Neural crest cell (in vitro differentiated cells): ENCODE measurements around the gene PLA2R1. TPM values are rescaled to one million over a fixed set of nuclear protein-coding genes. Genes with fewer than 3 reads are reported as not detected.

Experiments used
- DNase-seq: peaks from one replicate; pipeline ENCODE4 v3.0.0; 2021; ENCODE audit warnings: low read depth, mixed read lengths, low spot score
- H3K27ac Mint-ChIP-seq: one replicate; pipeline ENCODE4 v1.8.0; 2021; ENCODE audit warnings: mild to moderate bottlenecking, mixed read lengths; ENCODE audit not compliant: unreplicated experiment
- H3K27me3 Mint-ChIP-seq: 2 replicates; pipeline ENCODE4 v1.8.0; 2021; ENCODE audit warnings: low read depth, mild to moderate bottlenecking, mixed read lengths
- H3K36me3 Mint-ChIP-seq: 2 replicates; pipeline ENCODE4 v1.8.0; 2021; ENCODE audit warnings: low read depth, mild to moderate bottlenecking, mixed read lengths
- H3K4me1 Mint-ChIP-seq: 2 replicates; pipeline ENCODE4 v1.8.0; 2021; ENCODE audit warnings: mixed read lengths
- H3K4me3 Mint-ChIP-seq: one replicate; pipeline ENCODE4 v1.8.0; 2021; ENCODE audit warnings: mild to moderate bottlenecking, mixed read lengths
- H3K9me3 Mint-ChIP-seq: 2 replicates; pipeline ENCODE4 v1.8.0; 2021; ENCODE audit warnings: mixed read lengths
- total RNA-seq: library from RNA; stranded (reverse); gene quantifications from 2 replicates; pipeline ENCODE4 v1.2.1, GENCODE V29; 2021
- TF ChIP-seq, protein P1 (sequence below): fragments of 200-600 bp; sonication (generic); conservative IDR thresholded peaks from 2 replicates; pipeline ENCODE4 v1.5.0; 2021; ENCODE audit warnings: antibody characterized with exemption, mild to moderate bottlenecking

Gene PLA2R1
- total RNA-seq, 1 donor from 2014 or later: 0.09 TPM

DNA sequence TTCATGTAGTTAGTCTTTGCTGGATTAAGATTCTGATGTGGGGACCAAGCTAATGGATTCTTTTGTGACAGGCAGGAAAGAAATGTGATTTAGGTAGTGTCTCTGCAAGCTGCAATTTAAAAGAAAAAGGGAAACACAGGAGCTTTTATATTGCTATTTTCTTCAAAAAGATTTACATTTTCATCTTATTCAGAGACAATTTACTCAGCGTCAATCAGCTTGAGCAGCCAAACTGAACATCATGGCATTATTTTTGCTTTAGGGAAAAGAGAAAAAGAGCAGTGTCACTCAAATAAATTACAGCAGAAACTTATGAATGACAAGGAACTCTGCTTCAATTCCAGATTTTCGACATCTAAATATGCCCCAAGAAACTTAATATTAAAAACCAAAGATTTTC is 67.4 kb downstream of the PLA2R1 start:
- Mint-ChIP-seq H3K4me1 (no peaks in the 10 kb centered on the region), H3K27me3 (no peaks in the 10 kb centered on the region), H3K4me3 (no peak overlapping the region), H3K27ac (no peak overlapping the region), H3K9me3 (peaks cover 2% of the 10 kb centered on the region), H3K36me3 (no peaks in the 10 kb centered on the region)
- TF ChIP-seq, protein P1, sequence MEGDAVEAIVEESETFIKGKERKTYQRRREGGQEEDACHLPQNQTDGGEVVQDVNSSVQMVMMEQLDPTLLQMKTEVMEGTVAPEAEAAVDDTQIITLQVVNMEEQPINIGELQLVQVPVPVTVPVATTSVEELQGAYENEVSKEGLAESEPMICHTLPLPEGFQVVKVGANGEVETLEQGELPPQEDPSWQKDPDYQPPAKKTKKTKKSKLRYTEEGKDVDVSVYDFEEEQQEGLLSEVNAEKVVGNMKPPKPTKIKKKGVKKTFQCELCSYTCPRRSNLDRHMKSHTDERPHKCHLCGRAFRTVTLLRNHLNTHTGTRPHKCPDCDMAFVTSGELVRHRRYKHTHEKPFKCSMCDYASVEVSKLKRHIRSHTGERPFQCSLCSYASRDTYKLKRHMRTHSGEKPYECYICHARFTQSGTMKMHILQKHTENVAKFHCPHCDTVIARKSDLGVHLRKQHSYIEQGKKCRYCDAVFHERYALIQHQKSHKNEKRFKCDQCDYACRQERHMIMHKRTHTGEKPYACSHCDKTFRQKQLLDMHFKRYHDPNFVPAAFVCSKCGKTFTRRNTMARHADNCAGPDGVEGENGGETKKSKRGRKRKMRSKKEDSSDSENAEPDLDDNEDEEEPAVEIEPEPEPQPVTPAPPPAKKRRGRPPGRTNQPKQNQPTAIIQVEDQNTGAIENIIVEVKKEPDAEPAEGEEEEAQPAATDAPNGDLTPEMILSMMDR: no peak
- DNase-seq: no peak

DNA sequence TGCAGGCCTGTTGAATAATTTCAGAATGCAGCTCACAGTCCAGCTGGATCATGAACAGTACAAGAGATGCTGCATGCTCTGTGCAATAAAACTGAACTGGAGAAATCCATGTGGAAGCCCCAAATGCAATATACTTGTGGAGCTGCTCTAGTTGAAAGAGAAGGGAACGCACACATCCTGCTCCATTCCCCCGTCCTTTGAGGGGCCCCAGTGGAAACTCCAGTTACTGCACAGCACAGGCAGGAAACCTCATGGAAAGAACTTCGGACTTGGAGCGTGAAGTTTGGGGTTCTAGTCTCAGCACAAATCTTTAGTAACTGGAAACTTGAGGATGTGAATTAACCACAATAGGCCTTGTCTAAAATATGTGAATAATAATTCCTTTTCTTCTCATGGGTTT is 73.2 kb downstream of the PLA2R1 start:
- DNase-seq: no peak
- TF ChIP-seq, protein P1: no peak
- peaks cover 2% of the 10 kb centered on the region for H3K9me3 Mint-ChIP-seq
- no peak overlapping the region for H3K27ac Mint-ChIP-seq
- no peaks in the 10 kb centered on the region for H3K36me3 Mint-ChIP-seq
- H3K4me1 Mint-ChIP-seq: no peaks in the 10 kb centered on the region
- H3K27me3 Mint-ChIP-seq: peaks cover 2% of the 10 kb centered on the region
- H3K4me3 Mint-ChIP-seq: no peak overlapping the region

DNA sequence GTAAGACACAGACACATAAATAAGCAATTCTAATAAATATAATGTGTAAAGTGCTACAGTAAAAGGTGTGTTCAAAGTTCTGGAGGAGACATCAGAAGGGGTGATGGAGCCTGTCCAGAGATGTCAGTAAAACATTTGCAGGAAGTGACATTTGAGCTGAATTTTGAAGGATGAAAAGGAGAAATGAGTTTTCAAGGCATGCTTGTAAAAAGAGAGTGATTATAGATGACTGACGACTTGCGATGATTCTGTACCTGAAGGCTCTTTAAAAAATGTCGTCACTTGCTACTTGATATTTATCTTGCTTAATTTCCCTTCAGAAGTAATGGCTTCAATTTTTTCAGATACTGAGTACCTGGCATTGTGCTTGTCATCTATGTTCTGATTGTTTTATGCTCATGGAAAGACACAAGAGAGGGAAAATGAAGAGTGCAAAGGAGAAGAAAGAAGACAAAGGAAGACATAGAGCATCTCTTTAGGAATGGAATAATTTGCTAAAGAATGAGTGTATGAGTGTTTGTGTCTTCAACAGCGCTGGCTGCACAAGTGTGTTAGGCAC is 73.9 kb downstream of the PLA2R1 start:
- no peak overlapping the region for H3K27ac Mint-ChIP-seq
- peaks cover 2% of the 10 kb centered on the region for H3K9me3 Mint-ChIP-seq
- no peak overlapping the region for H3K4me3 Mint-ChIP-seq
- TF ChIP-seq, protein P1: no peak
- no peaks in the 10 kb centered on the region for H3K4me1 Mint-ChIP-seq
- no peak for DNase-seq
- no peaks in the 10 kb centered on the region for H3K36me3 Mint-ChIP-seq
- H3K27me3 Mint-ChIP-seq: peaks cover 2% of the 10 kb centered on the region

DNA sequence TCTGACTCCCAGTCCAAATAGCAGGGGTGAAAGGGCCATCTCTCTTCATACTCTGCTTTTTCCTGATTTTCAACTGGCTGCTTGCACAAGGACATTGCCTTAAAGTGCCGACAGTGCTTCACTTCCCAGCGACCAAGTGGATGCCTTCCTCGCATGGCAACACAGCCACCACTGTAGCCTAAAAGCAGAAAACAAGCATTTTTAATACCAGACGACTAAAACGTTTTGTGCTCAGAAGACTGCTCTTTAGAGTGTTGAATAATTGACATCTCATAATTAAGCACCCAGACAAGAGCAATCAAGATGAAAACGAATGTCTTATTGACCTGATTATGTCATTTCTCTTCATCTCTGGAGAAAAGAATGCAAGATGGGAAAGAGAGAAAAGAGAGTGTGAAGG is 75.2 kb downstream of the PLA2R1 start:
- H3K36me3 Mint-ChIP-seq: no peaks in the 10 kb centered on the region
- H3K27me3 Mint-ChIP-seq: peaks cover 2% of the 10 kb centered on the region
- TF ChIP-seq, protein P1: no peak
- no peaks in the 10 kb centered on the region for H3K9me3 Mint-ChIP-seq
- no peak for DNase-seq
- H3K4me3 Mint-ChIP-seq: no peak overlapping the region
- H3K27ac Mint-ChIP-seq: no peak overlapping the region
- H3K4me1 Mint-ChIP-seq: no peaks in the 10 kb centered on the region

DNA sequence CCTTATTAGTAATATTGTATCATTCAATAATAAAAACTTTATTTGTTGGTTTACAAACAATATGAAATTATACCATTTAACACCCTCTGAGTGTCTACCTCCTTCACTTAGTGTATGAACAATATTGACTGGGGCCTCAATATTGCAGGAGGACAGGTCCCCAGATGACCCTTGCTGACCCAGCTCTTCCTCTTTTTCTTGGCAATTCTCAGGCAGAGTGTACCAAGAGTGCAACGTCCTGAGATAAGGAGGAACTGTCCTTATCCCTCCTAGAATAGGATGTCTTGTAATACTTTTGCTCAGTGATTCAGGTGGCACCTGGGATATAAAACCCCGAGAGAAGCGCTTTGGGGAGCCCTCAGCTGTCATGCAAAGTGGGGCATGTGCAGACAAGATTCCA is 76.8 kb downstream of the PLA2R1 start:
- H3K27me3 Mint-ChIP-seq: peaks cover 2% of the 10 kb centered on the region
- no peaks in the 10 kb centered on the region for H3K9me3 Mint-ChIP-seq
- TF ChIP-seq, protein P1: no peak
- H3K27ac Mint-ChIP-seq: no peak overlapping the region
- no peaks in the 10 kb centered on the region for H3K36me3 Mint-ChIP-seq
- no peak for DNase-seq
- H3K4me1 Mint-ChIP-seq: no peaks in the 10 kb centered on the region
- no peak overlapping the region for H3K4me3 Mint-ChIP-seq
